NCI-H2107 (cell line): Measurements from ENCODE around the gene CNTN3.

Experiments used
- DNase-seq: peaks from one replicate; lab custom pipeline; 2025; lab: John Stamatoyannopoulos, UW

The CNTN3 gene

DNA sequence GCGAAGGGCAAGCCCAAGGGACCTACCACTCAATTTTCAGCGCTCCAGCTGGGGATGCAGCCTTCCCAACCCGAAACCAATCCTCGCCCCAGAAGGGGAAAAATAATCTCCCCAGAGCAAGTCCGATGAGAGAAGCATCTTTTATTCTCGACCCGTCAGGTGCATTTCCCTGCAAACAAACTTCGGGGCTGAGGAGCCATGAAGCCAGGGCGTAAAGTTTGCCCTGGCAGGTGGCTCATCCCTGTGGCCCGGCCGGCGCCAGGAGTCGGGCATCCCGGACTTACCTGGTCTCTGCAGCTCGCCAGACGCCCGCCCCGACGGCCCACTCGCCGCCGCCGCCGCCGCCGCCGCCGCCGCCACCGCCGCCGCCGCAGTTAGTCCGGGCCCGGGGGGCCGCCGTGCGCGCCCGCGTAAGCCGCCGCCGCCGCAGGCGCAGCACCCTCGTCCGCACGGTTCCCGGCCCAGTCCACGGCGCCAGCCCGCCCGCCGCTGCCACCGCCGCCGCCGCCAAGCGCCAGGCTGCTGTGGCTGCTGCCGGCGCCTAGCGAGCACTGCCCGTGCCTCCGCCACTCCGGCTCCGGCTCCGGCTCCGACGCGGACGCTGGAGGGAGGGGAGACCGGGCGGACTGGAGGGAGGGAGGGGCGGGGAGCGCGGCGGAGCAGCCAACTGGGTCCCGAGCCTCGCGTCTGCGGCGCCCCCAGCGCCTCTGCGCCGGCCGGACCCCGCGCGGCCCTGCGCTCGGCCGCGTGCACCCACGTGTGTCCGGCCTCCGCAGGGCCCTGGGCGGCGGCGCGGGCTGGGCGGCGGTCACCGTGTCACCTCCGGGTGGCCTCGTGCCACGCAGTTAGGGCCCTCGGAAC is at the start of gene CNTN3:
Gene CNTN3, minus strand, starts transcription at position 553 of the 861 bp plus-strand sequence. CDS start 93,547 bp downstream, outside the sequence.
- DNase-seq, result no peak

DNA sequence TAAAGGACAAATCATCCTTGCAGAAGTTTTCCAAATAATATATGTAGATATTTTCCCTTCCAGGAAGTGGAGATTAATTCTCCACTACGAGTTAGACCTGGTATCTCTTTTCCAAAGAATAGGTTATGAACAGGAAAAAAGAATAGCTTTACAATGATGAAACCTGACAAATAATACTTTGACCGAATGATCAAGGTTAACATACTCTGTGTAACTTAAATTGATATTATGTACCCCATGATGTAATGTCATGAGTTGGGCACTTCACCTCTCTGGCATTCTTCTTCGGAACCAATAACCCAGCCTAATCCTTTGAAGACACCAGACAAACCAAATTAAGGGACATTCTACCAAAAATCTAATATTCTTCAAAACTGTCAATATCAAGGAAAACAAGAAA is 48.7 kb upstream of the CNTN3 start:
- no peak for DNase-seq

DNA sequence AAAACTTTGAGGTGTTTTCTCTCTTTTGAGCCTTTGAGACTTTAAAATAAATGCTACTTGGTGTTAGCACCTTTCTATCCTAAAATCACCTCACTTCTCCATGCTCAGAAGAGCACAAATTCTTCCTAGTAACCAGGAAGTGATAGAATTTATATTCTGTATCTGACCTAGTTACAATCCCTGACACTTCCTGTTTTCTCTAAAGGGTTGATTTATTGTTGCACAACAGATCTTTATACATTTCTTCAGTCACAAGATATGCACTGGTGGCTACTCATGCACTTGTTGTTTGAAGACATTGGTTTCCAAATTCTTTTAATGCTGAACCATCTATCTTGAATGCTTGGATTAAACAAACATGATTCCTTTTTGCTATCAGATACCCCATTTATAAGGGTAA is 47.2 kb upstream of the CNTN3 start:
- no peak for DNase-seq

DNA sequence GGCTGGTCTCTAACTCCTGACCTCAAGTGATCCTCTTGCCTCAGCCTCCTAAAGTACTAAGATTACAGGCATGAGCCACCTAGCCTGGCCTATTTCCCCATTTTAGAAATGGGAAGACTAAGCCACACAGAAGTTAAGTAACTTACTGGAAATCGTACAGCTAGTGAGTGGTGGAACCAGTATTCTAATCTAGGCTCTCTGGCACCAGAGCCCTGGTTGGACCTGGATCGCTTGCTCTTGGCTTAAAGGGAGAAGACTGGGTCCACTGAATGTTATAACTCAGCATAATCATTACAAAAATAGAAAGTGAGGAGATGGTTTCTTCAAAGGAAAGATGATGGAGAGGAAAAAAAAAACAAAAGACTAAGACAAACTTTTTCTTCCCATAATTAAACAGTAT is 37.4 kb upstream of the CNTN3 start:
- no peak for DNase-seq

DNA sequence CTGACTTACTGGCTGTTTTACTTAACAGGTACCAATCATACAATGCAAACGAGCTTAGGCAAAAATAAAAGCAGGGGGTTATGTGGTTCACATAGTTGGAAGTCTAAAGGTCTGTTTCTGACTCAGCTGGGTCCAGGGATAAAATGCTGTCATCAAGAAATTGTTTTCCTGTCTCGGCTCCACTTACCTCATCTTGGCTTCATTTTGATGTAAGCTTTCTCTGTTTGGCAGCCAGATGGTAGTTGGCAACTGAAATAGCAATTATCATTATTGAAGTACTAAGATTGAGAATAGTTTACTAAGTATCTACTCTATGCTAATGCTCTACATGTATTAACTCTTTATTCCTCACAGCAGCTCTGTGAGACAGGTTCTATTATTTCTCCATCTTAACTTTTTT is 36.8 kb upstream of the CNTN3 start:
- no peak for DNase-seq

DNA sequence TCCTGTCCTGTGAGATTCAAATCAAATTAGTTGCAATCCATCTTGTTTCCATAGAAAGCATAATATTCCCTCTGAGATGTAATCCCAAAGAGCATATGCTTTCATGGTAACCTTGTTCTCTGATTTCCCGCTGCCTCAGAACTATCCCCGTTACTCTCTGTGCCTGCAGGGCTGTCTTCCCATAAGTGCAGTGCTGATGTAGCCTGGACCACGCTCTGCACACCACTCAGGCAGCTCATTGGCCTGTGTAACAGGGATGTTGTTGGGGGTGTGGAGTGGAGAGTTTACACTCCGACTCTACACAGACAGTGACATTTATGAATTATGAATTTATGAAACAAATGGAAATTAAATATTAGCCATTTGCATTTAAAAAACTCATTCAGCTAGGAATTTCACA is 33.6 kb upstream of the CNTN3 start:
- DNase-seq, result no peak

DNA sequence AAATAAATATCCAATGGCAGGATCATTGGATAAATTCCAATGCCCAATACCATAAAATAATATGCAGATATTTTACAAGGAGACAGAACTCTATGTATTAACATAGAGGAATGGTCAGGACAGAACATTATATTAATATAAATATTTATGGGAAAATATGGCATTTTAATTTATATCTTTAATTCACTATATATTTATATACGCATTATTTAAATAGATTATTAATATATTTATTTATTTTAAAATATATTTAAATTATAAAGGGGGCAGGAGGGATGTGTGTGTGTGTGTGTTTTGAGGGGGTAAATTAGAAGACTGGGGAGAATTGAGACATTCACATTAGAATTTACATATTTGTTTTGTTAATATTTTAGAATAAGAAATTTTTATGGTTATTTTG is 31.6 kb upstream of the CNTN3 start:
- DNase-seq, result no peak

DNA sequence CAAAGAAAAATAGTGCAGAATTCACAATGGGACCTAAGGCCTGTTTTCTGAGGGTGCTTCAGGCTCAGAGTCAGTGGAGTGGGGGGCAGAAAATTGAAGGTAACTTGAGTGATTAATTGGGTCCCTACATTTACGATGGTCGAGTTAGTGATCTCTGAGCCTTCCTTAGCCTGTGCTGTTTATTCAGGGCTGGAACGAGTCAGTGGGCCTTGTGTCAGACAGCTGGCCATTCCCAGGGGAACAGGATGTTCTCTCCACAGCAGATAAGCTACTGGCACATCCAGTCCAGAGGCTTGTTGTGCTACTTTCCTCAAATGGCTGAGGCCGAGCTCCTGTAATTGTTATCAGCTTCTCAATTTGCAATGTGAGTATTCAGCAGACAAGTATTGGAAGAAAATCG is 29.2 kb upstream of the CNTN3 start:
- no peak for DNase-seq

DNA sequence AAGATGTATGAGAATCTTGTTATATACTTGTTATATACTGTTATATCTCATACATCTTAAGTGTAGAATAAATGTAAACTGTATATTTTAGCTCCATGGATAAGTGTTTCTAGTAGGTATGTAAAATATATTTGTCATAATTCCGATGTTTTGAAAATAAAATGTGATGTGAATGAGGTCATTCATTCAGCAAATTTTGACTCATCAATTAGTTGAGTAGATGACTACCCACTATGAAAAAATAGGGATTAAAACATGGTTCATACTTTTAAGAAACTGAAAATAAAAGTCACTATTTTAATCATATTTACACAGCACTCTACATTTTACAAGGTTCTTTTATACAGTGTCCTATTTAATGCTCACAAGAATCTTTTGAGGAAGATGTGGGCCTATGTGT is 28.4 kb upstream of the CNTN3 start:
- no peak for DNase-seq

DNA sequence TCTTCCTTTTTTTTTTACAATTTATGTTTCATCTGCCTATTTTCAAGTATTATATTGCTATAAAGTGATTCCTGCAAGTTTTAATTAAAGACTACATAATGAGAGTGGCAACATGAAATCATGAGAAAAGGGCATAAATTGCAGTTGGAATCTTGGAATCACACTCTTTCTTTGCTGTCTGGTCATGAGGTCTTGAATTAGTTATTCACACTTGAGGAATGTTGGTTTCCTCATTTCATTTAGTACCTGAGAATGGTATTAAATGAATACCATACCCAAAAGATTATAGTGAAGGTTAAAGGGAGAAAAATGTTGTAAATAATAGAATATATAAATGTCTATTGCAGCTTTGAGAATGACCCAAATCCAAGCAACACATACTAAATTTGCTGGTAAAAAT is 25.8 kb upstream of the CNTN3 start:
- no peak for DNase-seq

DNA sequence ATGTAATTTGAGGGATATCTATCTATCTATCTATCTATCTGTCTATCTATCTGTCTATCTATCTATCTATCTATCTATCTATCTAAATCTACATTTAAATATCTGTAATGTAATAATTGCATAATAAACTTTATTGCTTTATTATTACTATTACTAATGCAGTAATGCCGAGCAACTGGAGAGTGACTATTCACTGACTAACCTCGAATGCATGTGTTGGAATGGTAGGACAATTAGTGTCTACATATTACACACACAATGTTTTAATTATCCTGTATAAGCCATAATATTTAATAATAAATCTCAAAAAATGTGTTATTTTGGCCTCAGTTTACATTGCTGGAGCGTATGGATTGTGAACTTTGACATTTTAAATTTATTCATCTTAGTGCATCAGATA is 25.2 kb upstream of the CNTN3 start:
- no peak for DNase-seq

DNA sequence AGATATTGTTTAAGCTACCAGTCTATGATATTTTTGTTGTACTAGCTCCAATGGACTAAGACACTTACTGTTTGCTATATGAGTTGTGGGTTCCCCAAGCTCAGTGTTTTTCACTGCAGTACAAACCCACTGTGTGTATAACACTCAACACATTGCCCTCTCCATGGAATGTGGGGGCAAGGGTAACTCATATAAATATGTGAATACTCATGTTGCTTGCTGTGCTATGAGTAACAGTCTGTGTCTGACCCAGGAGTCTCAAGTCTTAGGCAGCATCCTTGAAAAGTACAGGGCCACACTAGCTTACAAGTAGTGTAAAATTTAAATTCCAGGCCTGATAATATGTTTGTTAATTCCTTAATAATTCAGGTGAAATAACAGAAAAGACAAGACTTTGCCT is 22.5 kb upstream of the CNTN3 start:
- no peak for DNase-seq

DNA sequence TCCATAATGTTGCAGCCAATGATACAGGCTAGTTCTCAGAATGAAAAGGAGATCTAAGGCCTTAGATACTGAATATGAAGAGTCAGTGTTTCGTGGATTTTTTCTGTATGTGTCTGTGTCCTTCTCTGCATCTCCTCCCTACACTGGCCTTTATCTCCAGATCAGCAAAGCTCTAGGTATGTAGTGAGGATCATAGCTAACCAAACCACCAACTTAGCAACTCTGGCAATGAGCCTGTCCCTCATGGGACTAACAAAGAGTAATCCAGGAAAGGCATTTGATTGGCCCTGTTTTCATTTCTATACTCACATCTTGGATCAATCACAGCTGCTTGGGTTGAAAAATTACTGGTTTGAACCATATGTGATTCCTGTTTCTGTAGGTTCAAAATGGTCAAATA is 18.6 kb upstream of the CNTN3 start:
- DNase-seq, result no peak

DNA sequence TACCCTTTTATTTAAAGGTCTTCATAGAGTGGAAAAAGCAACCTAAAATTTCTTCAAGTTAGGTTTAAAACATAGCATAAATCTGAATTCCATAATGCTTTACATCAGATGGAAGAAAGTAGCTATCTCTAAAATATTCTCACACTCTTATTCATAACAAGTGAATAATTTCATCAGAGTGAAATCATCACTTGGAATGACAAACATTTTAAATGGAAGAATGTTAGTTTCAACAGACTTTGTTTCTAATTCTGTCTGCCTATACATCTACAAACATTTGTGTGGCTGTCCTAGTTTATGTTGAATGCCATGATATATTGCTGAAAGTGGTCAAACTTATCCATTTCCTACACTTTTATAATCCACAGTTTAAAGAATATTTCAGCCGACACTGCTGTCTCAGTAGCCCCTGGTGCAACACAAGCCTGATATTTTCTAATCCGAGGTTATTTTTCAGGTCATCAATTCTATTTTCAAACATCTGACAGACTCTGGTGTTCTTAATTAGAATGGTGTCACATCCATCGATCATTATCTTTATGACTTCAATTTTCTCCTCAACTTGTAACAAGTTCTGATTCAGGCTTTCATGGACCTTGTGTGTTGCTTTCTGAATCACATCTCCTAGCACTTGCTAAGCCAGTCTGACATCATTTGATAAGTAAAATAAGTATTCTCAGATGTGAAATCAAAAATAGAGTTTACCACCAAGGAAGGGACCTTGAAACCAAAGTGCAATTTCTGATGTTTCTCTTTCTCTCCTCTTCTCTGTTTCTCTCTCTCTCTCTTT is 17.1 kb upstream of the CNTN3 start:
- no peak for DNase-seq

DNA sequence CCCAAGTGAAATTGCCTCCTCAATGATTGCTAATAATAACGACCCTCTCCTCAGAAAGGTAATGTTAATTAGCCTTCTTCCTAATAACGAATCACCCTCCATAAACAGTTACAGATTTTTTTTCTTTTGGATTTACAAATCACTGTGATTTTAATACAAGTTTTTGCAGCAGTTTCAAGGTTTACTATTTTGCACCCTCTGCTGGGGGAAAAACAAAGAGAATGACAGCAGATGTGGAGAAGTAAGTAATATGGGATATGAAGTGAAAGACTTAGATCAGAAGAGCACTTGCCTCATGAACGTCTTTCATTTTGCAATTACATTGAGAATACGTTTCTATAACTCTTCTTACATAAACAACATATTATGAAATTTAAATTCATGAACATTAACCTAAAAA is 16.1 kb upstream of the CNTN3 start:
- no peak for DNase-seq

DNA sequence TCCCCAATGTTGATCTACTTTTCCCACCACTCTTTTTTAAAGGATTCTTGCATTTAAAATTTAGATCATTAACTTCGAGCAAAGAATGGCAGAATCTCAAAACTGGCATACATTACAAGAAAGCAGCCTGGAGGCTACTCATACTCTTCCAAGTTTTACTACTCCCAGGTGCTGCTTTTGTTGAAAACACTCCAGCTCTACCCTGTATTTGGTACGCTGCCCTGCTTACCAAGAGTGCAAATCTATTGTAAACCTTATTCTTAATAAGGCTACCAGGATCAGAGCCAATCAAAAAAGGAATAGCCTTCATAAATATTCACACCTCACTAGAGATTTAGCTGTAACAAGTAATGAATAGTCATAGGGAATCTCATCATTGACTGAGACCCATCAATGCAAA is 11.6 kb upstream of the CNTN3 start:
- DNase-seq, result no peak

DNA sequence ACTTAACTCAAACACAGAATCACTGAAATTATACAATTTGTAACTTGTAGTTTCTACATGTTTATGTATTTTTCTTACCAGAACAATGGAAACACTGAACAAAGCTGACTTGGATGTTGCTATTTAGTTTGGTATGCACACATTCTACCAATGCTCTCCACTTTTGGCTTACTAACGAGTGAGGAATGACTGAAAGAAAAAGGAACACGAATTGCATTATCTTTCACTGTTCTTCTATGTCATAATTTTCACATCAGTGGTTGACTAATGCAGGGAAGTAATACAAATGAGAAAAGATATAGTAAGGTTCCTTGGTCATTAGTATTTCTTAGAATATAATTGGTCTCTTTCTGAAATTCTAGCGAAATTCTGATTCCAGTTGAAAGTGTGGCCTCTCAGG is 9.8 kb upstream of the CNTN3 start:
- no peak for DNase-seq

DNA sequence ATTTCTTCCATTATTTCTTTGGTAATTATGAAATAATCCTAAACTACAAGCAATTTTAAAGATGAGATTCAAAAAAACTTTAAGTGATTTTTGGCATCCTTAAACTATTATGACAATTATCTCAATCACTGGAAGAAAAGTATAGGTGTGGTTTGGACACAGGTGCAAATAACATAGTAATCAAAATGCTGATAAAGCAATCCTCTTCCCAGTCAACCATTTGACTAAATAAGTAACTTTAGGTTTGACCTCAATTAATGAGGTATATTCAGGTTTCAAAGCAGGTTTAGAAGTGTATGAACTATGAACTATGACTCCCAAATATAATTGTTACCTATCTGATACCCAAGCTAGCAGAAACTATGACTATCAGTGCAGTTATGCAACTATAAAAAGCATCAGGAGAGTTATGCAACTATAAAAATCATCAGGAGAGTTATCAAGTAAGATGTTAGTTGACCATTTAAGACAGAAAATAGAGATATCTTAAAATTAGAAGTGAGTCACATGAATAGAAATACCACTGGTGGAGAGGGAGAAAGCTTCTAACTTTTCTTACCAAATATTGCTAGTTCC is 8.9 kb upstream of the CNTN3 start:
- no peak for DNase-seq

DNA sequence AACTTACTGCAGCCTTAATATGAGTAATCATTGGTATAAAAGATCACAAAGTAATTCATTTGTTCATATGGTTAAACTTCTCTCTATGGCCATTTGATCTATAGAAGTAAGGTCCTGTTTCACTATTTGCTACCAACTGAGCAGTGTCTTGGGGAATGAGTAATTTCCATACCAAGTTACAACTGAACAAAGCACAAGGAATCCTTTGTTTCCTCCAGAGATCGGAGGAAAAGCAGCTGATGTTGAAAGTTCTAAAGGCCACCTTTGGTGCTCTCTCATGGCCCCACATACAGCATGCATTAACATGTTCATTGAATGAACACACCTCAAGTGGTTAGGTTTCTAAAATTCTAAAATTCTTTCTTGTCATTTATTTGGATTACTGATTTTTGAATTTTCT is 7.1 kb upstream of the CNTN3 start:
- DNase-seq, result no peak

DNA sequence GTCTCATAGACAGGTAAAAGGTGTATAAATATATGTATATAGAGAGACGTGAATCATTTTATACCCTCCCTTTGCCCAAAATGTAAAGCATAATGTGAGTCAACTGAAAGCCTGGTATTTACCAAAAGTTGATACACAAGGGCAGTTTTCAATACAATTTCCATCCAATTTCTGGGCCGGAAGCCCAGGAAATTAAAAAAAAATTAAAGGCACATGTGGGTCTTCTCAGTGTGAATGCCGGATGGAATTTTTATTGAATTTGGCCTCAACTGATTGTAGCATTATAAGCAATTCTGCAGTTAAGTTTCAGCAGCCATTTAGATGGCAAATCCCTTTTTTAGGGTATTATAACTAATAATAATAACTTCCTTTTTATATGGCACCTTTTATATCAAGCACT is 3.3 kb upstream of the CNTN3 start:
- no peak for DNase-seq

DNA sequence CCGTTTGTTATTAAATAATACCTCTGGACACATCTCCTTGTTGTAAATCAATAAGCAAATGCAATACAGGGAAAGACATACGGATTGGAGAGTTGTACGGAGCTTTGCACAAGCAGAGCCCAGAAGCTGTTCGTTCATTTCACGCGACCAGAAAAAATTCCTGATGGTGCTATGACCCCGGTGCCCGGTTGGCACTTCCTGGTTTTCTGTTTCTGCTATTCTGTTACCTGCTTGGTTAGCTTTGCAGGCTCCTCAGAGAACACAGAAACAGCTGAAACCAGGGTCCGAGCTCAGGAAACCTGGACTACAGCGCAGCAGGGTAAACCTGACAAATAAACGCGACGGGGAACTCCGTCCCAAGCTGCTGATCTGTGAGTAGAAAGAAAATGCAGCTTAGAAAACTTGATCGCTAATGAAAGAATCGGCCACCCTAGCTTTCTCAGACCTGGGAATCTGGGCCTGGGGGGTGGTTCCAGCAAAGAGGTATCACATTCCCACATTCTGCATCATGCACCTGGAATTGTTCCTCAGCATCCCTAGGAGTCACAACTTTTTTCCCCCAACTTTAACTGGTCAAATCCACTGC is 845 bp downstream of the CNTN3 start:
- no peak for DNase-seq

DNA sequence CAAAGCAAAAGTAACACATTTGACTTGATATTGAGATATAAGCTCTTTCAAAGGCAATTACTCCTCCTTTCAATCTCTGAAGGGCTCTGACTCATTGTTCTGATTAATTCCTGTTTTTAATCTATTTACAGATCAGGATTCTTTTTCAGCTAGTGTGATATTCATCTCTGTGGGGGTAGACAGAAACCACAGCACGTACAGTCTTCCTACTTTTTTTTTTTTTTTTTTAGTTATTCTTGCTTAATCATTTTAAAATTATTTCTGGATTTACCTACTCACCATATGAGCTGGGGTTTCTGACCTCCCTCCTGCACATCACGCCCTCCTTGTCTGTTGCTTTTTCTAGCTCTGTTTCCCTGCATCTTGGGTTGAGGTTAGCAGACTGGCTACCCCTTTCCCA is 1.4 kb downstream of the CNTN3 start:
- no peak for DNase-seq

DNA sequence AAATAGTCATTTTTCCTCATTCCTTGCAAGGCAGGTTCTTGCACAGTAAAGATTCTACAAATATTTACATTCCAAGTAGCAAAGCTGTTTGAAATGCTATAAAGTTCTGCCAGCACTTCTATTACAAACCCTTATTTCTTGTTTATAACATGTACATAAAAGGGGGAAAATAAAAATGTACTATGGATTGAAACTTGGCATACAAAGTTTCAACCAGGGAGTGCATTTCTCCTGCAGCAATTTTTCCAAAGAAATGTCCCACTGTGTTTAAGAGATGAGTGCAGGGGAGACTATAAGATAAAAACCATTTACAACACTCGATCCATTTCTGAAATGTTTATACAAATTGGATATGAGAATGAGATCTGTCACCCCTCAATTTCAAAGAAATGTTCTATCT is 3.3 kb downstream of the CNTN3 start:
- no peak for DNase-seq
